ENCODE measurements around the gene WSB1.
A peak's percentile ranks its signal among the peaks of the same experiment; 100 is the strongest.
"Not testable (repeated sequence)": the region's sequence is repeated elsewhere in the genome, so short reads cannot be mapped to it uniquely, and the experiment has no call there.

The WSB1 gene

DNA sequence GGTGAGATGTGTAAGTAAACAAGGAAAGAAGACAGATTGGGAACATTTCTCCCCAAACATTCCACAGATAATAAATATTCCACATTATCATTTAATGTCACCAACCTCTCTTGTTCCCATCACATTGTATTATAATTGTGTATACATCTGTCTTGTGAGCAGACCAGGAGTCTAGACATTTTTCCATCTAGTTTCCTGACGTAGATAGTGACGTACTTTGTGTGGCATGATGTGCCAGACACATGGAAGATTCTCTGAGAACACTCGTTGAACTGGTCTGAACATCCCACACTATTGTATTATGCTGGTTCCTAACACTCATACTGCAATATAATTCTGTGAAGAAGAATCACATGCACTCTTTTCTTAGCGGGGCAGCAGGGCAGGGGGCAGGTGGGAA lies 34.0 kb downstream of the WSB1 start (continued):
- TF ChIP-seq ZNF423 (tag by site-specific recombination; IDR thresholded peaks at IDR 0.05) = no peak
- TF ChIP-seq OVOL3 (tag by site-specific recombination; IDR thresholded peaks at IDR 0.05) = no peak
- TF ChIP-seq YY1 (tag by site-specific recombination; IDR thresholded peaks at IDR 0.05) = no peak
- TF ChIP-seq SCRT1 (tag by site-specific recombination; IDR thresholded peaks at IDR 0.05; ENCODE audit: borderline replicate concordance) = no peak
- TF ChIP-seq ZNF555 (tag by site-specific recombination; conservative IDR thresholded peaks at IDR 0.05) = no peak

DNA sequence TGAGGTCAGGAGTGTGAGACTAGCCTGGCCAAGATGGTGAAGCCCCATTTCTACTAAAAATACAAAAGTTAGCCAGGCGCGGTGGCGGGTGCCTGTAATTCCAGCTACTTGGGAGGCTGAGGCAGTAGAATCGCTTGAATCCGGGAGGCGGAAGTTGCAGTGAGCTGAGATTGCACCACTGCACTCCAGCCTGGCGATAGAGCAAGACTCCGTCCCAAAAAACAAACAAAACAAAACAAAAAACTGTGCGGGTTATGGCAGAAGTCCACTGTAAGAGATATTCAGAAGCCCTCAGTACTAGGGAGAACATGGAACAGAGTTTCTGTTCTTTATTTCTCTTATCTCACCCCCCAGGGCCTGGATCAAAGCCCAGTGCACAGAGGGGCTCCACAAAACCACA lies 34.8 kb downstream of the WSB1 start:
- POLR2A ChIA-PET; H3K4me3 ChIP-seq (ENCODE audit: low read depth, low read length); H3K36me3 ChIP-seq (ENCODE audit: control insufficient read depth in 2 of 2, insufficient read depth in 1 of 2, low read length in 2 of 2); H3K4me1 ChIP-seq (ENCODE audit: control insufficient read depth, insufficient read depth, low read length); H3K27ac ChIP-seq (ENCODE audit: extremely low read depth, low read depth, low read length); H3K9me3 ChIP-seq (ENCODE audit: control insufficient read depth, insufficient read depth, low read depth, low read length): not testable (repeated sequence)
- CTCF ChIA-PET = interaction anchor here (0.6 to 4.2 kb wide), 3 partner anchors 92 to 272 kb away, joined by 4 to 27 read pairs (median 4); no protein-coding TSS in a partner anchor

DNA sequence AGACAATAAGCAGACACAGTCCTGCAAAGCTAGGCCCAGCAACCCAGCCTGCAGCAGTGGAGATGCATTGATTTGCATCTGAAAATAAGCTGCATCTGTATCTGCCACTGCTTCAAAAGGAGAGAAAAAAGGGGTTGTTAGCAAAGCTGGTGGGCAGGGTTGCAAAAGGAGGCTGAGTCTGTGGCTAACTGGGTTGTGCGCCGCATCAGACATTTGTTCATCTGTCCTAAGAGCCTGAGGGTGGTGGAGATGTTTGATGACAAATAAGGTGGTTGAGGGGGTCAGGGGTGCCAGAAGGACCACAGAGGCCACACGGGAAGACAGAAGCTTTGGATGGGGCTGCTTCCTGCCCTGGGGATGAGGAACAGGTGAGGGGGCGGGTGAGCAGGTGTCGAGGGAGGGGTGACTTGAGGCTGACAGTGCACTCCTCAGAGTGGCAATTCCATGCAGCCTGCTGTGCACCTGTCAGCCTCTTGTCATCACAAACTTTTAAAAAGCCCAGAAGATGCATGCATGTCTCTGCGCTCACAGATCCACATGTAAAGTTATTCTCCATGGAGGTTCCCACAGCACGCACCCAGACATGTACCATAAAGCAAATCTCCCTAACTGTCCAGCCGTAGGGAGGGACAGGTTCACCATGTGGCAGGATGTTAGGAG lies 35.4 kb downstream of the WSB1 start:
- ChIA-PET POLR2A (no interaction called here), CTCF (interaction anchor here (0.6 to 4.2 kb wide), 4 partner anchors 9 to 271 kb away, joined by 3 to 27 read pairs (median 4); no protein-coding TSS in a partner anchor)
- Histone ChIP-seq H3K4me3 (ENCODE audit: low read depth, low read length) (no peak overlapping the region), H3K27ac (ENCODE audit: extremely low read depth, low read depth, low read length) (no peak overlapping the region), H3K9me3 (ENCODE audit: control insufficient read depth, insufficient read depth, low read depth, low read length) (no peaks in the 10 kb centered on the region), H3K4me1 (ENCODE audit: control insufficient read depth, insufficient read depth, low read length) (peaks cover 2% of the 10 kb centered on the region; the same call in 1 of the 2 replicates), H3K36me3 (ENCODE audit: control insufficient read depth in 2 of 2, insufficient read depth in 1 of 2, low read length in 2 of 2) (no peaks in the 10 kb centered on the region)
- TF ChIP-seq HOXC10 (CRISPR knock-in tag; IDR thresholded peaks at IDR 0.05) (no peak), ZNF624 (tag by site-specific recombination; IDR thresholded peaks at IDR 0.05) (no peak), KLF1 (tag by site-specific recombination; IDR thresholded peaks at IDR 0.05) (no peak), ZNF416 (tag by site-specific recombination; IDR thresholded peaks at IDR 0.05) (no peak), ZNF707 (tag by site-specific recombination; IDR thresholded peaks at IDR 0.05) (no peak)

DNA sequence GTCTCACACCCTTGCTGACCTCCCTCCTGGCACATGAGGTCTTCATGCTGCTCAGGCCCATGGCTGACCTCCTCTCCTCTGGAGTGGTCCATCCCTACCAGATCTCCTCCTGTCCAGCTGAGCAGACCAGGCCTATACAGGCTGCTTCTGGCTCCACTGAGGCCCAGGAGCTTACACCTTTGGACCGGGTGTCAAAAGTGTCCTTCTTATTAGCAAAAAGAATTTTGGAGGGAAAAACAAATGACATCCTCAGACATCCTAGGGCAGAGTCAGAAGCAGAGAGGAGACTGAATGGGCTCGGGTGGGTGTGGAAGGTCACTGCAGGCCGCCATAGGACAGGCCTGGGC lies 38.1 kb downstream of the WSB1 start:
- POLR2A ChIA-PET = no interaction called here
- TF ChIP-seq ZNF530 (tag by site-specific recombination; IDR thresholded peaks at IDR 0.05; ENCODE audit: low read depth) (no peak), ZNF677 (tag by site-specific recombination; IDR thresholded peaks at IDR 0.05) (no peak), ZFP3 (tag by site-specific recombination; IDR thresholded peaks at IDR 0.05; ENCODE audit: low read depth) (no peak), TRIM28 (IDR thresholded peaks at IDR 0.05; ENCODE audit: borderline replicate concordance, low read length) (no peak), ZNF521 (tag by site-specific recombination; IDR thresholded peaks at IDR 0.05) (no peak), ZNF114 (tag by site-specific recombination; IDR thresholded peaks at IDR 0.05) (no peak), ZSCAN30 (tag by site-specific recombination; IDR thresholded peaks at IDR 0.05) (no peak), EGR2 (tag by site-specific recombination; IDR thresholded peaks at IDR 0.05; ENCODE audit: low read depth) (no peak)
- TF ChIP-seq, protein P1, sequence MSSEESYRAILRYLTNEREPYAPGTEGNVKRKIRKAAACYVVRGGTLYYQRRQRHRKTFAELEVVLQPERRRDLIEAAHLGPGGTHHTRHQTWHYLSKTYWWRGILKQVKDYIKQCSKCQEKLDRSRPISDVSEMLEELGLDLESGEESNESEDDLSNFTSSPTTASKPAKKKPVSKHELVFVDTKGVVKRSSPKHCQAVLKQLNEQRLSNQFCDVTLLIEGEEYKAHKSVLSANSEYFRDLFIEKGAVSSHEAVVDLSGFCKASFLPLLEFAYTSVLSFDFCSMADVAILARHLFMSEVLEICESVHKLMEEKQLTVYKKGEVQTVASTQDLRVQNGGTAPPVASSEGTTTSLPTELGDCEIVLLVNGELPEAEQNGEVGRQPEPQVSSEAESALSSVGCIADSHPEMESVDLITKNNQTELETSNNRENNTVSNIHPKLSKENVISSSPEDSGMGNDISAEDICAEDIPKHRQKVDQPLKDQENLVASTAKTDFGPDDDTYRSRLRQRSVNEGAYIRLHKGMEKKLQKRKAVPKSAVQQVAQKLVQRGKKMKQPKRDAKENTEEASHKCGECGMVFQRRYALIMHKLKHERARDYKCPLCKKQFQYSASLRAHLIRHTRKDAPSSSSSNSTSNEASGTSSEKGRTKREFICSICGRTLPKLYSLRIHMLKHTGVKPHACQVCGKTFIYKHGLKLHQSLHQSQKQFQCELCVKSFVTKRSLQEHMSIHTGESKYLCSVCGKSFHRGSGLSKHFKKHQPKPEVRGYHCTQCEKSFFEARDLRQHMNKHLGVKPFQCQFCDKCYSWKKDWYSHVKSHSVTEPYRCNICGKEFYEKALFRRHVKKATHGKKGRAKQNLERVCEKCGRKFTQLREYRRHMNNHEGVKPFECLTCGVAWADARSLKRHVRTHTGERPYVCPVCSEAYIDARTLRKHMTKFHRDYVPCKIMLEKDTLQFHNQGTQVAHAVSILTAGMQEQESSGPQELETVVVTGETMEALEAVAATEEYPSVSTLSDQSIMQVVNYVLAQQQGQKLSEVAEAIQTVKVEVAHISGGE (tag by site-specific recombination; conservative IDR thresholded peaks at IDR 0.05; ENCODE audit: low read depth) = no peak
- TF ChIP-seq, protein P2, sequence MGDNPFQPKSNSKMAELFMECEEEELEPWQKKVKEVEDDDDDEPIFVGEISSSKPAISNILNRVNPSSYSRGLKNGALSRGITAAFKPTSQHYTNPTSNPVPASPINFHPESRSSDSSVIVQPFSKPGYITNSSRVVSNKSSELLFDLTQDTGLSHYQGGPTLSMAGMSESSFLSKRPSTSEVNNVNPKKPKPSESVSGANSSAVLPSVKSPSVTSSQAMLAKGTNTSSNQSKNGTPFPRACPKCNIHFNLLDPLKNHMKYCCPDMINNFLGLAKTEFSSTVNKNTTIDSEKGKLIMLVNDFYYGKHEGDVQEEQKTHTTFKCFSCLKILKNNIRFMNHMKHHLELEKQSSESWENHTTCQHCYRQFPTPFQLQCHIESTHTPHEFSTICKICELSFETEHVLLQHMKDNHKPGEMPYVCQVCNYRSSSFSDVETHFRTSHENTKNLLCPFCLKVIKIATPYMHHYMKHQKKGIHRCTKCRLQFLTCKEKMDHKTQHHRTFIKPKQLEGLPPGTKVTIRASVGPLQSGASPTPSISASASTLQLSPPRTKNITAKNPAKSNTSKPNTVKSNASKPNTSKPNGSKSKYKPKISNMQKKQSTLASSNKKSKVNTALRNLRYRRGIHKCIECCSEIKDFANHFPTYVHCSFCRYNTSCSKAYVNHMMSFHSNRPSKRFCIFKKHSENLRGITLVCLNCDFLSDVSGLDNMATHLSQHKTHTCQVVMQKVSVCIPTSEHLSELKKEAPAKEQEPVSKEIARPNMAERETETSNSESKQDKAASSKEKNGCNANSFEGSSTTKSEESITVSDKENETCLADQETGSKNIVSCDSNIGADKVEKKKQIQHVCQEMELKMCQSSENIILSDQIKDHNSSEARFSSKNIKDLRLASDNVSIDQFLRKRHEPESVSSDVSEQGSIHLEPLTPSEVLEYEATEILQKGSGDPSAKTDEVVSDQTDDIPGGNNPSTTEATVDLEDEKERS (tag by site-specific recombination; IDR thresholded peaks at IDR 0.05) = no peak
- TF ChIP-seq, protein P3, sequence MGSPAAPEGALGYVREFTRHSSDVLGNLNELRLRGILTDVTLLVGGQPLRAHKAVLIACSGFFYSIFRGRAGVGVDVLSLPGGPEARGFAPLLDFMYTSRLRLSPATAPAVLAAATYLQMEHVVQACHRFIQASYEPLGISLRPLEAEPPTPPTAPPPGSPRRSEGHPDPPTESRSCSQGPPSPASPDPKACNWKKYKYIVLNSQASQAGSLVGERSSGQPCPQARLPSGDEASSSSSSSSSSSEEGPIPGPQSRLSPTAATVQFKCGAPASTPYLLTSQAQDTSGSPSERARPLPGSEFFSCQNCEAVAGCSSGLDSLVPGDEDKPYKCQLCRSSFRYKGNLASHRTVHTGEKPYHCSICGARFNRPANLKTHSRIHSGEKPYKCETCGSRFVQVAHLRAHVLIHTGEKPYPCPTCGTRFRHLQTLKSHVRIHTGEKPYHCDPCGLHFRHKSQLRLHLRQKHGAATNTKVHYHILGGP (tag by site-specific recombination; IDR thresholded peaks at IDR 0.05) = no peak
- no peaks in the 10 kb centered on the region for H3K36me3 ChIP-seq (ENCODE audit: control insufficient read depth in 2 of 2, insufficient read depth in 1 of 2, low read length in 2 of 2)
- CTCF ChIA-PET = interaction anchor here (0.5 to 4.2 kb wide), 8 partner anchors 9 to 425 kb away, joined by 3 to 50 read pairs (median 4); no protein-coding TSS in a partner anchor
- H3K4me1 ChIP-seq (ENCODE audit: control insufficient read depth, insufficient read depth, low read length) = peaks cover 2% of the 10 kb centered on the region; the same call in 1 of the 2 replicates
- H3K9me3 ChIP-seq (ENCODE audit: control insufficient read depth, insufficient read depth, low read depth, low read length) = no peaks in the 10 kb centered on the region
- H3K27ac ChIP-seq (ENCODE audit: extremely low read depth, low read depth, low read length) = peak overlapping the region; percentile 84
- H3K4me3 ChIP-seq (ENCODE audit: low read depth, low read length) = no peak overlapping the region

Measured in HEK293 (cell line).